Type B pancreatic cell (in vitro differentiated cells): Measurements from ENCODE around the gene TNFRSF8. TPM values are rescaled to one million over a fixed set of nuclear protein-coding genes. Genes with fewer than 3 reads are reported as not detected.

ENCODE experiments used
- DNase-seq: peaks from one replicate; pipeline ENCODE4 v3.0.0; 2021; ENCODE audit warnings: mixed read lengths; ENCODE audit not compliant: unreplicated experiment; ENCODE audit errors: extremely low spot score
- H3K27ac Mint-ChIP-seq: 2 replicates; pipeline ENCODE4 v1.8.0; 2021; ENCODE audit warnings: mild to moderate bottlenecking, mixed read lengths
- H3K27me3 Mint-ChIP-seq: 2 replicates; pipeline ENCODE4 v1.8.0; 2021; ENCODE audit warnings: mixed read lengths
- H3K36me3 Mint-ChIP-seq: 2 replicates; pipeline ENCODE4 v1.8.0; 2021; ENCODE audit warnings: mixed read lengths
- H3K4me1 Mint-ChIP-seq: one replicate; pipeline ENCODE4 v1.8.0; 2021; ENCODE audit warnings: mixed read lengths; ENCODE audit not compliant: unreplicated experiment
- H3K4me3 Mint-ChIP-seq: 2 replicates; pipeline ENCODE4 v1.8.0; 2021; ENCODE audit warnings: mild to moderate bottlenecking, mixed read lengths
- H3K9me3 Mint-ChIP-seq: 2 replicates; pipeline ENCODE4 v1.8.0; 2021; ENCODE audit warnings: mixed read lengths
- total RNA-seq: library from RNA; stranded (reverse); gene quantifications from 2 replicates; pipeline ENCODE4 v1.2.1, GENCODE V29; 2021; ENCODE audit warnings: low replicate concordance
- TF ChIP-seq, protein P1 (sequence below): fragments of 200-600 bp; sonication (generic); conservative IDR thresholded peaks from 2 replicates; pipeline ENCODE4 v1.5.0; 2021; ENCODE audit warnings: antibody characterized with exemption, mild to moderate bottlenecking

The TNFRSF8 gene
- total RNA-seq, 1 donor from 2014 or later: 0.07 TPM

DNA sequence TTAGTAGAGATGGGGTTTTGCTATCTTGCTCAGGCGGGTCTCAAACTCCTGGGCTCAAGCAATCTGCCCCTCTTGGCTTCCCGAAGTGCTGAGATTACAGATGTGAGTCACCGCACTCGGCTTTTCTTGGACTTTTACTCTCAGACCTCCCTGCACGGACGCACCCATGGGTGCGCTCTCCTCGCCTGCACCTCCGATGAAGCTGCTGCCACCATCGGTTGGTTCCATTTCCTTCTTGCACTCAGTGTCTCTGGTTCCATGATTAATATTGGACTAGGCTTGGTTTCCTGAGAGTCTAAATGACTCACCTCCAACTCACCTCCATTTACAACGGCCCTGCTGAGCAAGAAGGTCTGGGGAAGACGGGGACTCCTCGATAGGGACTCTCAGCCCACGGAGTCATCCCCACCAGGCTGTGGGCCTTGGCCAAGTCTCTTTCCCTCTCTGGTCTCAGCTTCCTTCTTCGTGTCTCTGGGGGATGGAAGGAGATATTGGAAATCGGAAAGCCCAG is 6.7 kb upstream of the TNFRSF8 start:
- DNase-seq: no peak
- peaks cover 18% of the 10 kb centered on the region for H3K4me1 Mint-ChIP-seq
- H3K27me3 Mint-ChIP-seq: peaks cover 19% of the 10 kb centered on the region
- H3K27ac Mint-ChIP-seq: no peak overlapping the region
- no peaks in the 10 kb centered on the region for H3K36me3 Mint-ChIP-seq
- no peak overlapping the region for H3K4me3 Mint-ChIP-seq
- TF ChIP-seq, protein P1, sequence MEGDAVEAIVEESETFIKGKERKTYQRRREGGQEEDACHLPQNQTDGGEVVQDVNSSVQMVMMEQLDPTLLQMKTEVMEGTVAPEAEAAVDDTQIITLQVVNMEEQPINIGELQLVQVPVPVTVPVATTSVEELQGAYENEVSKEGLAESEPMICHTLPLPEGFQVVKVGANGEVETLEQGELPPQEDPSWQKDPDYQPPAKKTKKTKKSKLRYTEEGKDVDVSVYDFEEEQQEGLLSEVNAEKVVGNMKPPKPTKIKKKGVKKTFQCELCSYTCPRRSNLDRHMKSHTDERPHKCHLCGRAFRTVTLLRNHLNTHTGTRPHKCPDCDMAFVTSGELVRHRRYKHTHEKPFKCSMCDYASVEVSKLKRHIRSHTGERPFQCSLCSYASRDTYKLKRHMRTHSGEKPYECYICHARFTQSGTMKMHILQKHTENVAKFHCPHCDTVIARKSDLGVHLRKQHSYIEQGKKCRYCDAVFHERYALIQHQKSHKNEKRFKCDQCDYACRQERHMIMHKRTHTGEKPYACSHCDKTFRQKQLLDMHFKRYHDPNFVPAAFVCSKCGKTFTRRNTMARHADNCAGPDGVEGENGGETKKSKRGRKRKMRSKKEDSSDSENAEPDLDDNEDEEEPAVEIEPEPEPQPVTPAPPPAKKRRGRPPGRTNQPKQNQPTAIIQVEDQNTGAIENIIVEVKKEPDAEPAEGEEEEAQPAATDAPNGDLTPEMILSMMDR: no peak
- H3K9me3 Mint-ChIP-seq: no peaks in the 10 kb centered on the region

DNA sequence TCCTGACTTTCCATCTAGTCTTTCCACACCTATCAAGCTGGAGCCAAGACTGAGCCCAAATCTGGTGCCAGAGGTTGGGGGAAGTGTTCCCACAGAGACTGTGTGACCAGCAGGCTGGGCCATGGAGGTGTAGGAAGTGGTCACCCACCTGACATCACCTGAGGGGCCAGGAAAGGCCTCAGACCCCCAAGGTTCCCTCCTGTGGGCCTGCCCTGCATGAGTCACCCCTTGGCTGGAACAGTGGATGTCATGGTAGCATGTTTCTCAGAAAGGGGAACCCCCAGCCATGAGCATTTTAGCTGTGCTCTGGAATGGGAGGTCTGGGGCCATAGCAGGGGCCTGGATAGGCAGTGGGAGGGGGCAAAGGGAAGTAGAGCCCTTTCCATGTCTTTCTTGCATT is 5.7 kb upstream of the TNFRSF8 start:
- DNase-seq: no peak
- H3K36me3 Mint-ChIP-seq: no peaks in the 10 kb centered on the region
- TF ChIP-seq, protein P1: no peak
- no peak overlapping the region for H3K4me3 Mint-ChIP-seq
- peaks cover 11% of the 10 kb centered on the region for H3K4me1 Mint-ChIP-seq
- H3K9me3 Mint-ChIP-seq: no peaks in the 10 kb centered on the region
- no peak overlapping the region for H3K27ac Mint-ChIP-seq
- H3K27me3 Mint-ChIP-seq: peaks cover 27% of the 10 kb centered on the region

DNA sequence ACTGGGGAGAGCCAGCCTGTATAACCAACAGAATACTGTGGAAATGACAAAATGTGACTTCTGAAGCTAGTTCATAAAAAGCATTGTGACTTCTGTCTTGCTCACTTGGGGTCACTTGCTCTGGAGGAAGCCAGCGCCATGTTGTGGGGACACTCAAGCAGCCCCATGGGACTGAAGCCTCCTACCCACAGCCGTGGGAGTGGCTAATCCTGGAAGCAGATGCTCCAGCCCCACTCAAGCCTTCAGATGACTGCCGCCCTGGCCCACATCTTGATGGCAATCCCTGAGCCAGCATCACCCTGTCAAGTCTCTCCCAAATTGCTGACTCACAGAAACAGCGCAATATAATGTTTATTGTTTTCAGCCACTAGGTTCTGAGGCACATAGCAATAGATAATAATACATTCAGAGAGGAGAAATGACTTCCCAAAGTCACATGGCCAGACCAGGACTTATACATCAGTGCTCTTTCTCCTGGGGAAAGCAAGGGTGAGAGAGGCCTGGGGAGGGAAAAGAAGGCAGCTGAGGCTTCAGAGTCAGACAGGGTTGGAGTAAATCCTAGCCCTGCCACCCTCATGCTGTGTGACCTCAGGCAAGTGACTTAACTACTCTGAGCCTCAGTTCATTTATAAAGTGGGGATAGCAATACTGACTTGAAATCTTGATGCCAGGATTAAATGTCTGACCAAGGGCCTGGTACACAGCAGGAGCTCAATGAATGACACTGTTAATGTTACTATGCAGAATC is 5.0 kb upstream of the TNFRSF8 start:
- Mint-ChIP-seq H3K36me3 (no peaks in the 10 kb centered on the region), H3K4me3 (no peak overlapping the region), H3K4me1 (peaks cover 5% of the 10 kb centered on the region), H3K27ac (no peak overlapping the region), H3K27me3 (peaks cover 33% of the 10 kb centered on the region), H3K9me3 (no peaks in the 10 kb centered on the region)
- TF ChIP-seq, protein P1: no peak
- no peak for DNase-seq

DNA sequence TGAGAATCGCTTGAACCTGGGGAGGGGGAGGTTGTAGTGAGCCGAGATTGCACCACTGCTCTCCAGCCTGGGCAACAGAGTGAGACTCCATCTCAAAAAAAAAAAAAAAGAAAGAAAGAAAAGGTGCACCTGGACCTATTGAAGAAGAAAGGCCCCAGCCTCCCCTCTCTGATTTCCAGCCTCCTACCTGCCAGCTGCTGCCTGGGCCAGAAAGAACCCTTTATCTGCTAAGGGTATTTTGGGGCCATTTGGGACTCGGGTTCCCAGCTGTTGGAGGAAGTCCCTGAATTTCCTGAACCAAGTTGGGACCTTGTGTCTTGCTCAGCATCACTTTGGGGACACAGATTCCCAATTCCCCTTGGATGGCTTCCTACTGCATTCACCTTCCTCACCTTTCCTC is 3.9 kb upstream of the TNFRSF8 start:
- no peaks in the 10 kb centered on the region for H3K9me3 Mint-ChIP-seq
- TF ChIP-seq, protein P1: no peak
- H3K4me3 Mint-ChIP-seq: no peak overlapping the region
- no peaks in the 10 kb centered on the region for H3K4me1 Mint-ChIP-seq
- peaks cover 42% of the 10 kb centered on the region for H3K27me3 Mint-ChIP-seq
- H3K36me3 Mint-ChIP-seq: no peaks in the 10 kb centered on the region
- no peak for DNase-seq
- H3K27ac Mint-ChIP-seq: no peak overlapping the region

DNA sequence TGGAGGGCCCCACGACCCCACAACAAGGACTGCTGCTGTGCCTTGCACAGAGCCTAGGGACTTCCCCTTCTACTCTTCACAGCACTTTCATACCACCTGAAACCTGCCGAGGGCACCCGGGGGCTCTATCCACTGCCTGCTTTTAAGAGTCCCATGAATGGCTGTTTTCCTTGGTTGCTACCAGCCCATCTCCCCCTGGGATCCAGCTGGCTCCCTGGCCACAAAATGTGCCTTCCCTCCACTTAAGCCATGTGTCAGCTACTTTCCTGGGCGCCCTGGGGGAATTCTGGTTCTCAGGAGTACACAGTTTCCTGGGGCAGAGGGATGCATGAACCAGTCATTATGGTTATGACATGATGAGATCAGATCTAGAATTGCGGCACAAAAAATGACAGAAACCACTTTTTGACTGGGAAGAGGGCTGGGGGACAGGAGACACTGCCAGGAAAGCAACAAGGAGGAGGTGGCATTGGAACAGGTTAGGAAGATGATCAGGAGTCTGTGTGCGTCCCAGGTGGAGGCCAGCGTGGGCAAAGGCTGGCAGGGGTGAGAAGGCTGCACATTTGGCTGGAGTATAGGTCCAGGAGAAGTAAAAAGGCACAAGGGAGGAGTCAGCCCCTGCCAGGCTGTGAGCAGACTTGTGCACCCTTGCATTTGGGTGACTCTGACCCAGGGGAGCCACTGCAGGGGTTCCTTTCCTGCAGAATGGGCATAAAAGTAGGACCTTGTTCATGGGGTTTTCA is 3.2 kb upstream of the TNFRSF8 start:
- TF ChIP-seq, protein P1: no peak
- H3K27ac Mint-ChIP-seq: no peak overlapping the region
- no peak for DNase-seq
- no peaks in the 10 kb centered on the region for H3K9me3 Mint-ChIP-seq
- H3K4me3 Mint-ChIP-seq: no peak overlapping the region
- no peaks in the 10 kb centered on the region for H3K4me1 Mint-ChIP-seq
- H3K27me3 Mint-ChIP-seq: peaks cover 49% of the 10 kb centered on the region
- no peaks in the 10 kb centered on the region for H3K36me3 Mint-ChIP-seq
